GM12878 (cell line): ENCODE results near the gene NACAD.

Experiments
- BCL11A ChIP-seq: IDR thresholded peaks from 2 replicates; pipeline ENCODE4 v1.6.1; 2011; ENCODE audit warnings: low read depth, low read length
- BRCA1 ChIP-seq: IDR thresholded peaks from 2 replicates; pipeline ENCODE4 v1.6.1; 2011; ENCODE audit warnings: low read depth, low read length, improper control_type of control experiment
- JUNB ChIP-seq: IDR thresholded peaks from 2 replicates; pipeline ENCODE4 v1.6.1; 2016; ENCODE audit warnings: antibody characterized with exemption, mild to moderate bottlenecking
- PBX3 ChIP-seq: IDR thresholded peaks from 2 replicates; pipeline ENCODE4 v1.6.1; 2011; ENCODE audit warnings: mild to moderate bottlenecking, low read depth, low read length, moderate library complexity; ENCODE audit not compliant: insufficient replicate concordance
- RAD21 ChIP-seq: IDR thresholded peaks from 2 replicates; pipeline ENCODE4 v1.6.1; 2011; ENCODE audit warnings: mild to moderate bottlenecking, low read depth, low read length, moderate library complexity; ENCODE audit not compliant: insufficient read depth
- REST ChIP-seq: IDR thresholded peaks from 2 replicates; pipeline ENCODE4 v1.6.1; 2012; ENCODE audit warnings: mild to moderate bottlenecking, low read depth, low read length
- SPI1 ChIP-seq: IDR thresholded peaks from 2 replicates; pipeline ENCODE4 v1.6.1; 2011; ENCODE audit warnings: low read depth, mild to moderate bottlenecking, low read length, moderate library complexity, borderline replicate concordance; ENCODE audit not compliant: insufficient read depth

GRCh38 chr7:45123913-45124710 is 35.3 kb upstream of the NACAD start:
- TF ChIP-seq JUNB (no peak), REST (no peak), BCL11A (no peak), RAD21 (no peak), SPI1 (no peak), BRCA1 (no peak), PBX3 (no peak)
